GM21576 (cell line): ENCODE measurements around the gene RWDD4.

Experiments used
- ATAC-seq: cut with Tn5 transposase; IDR thresholded peaks from one replicate; pipeline ENCODE4 v1.9.1; 2021; ENCODE audit warnings: mild to moderate bottlenecking, moderate library complexity; ENCODE audit not compliant: unreplicated experiment

The RWDD4 gene

DNA sequence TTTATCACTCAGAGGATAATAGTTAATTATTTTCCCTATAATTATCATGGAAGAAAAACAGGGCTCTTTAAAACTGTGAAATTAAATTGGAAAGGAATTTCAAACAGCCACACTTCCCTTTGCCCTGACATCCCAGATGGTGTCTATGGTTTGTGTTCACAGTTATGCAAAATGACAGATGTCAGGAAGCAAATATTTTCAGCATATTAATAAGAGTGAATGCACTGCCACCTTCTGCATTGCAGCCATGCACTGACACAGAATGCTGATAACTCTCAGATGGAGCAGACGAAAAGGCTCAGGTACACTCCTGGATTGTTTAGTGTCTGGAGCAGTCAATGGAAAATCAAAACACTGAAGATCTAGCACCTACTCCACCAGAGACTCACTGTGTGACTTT is 57.6 kb downstream of the RWDD4 start:
- no peak for ATAC-seq

DNA sequence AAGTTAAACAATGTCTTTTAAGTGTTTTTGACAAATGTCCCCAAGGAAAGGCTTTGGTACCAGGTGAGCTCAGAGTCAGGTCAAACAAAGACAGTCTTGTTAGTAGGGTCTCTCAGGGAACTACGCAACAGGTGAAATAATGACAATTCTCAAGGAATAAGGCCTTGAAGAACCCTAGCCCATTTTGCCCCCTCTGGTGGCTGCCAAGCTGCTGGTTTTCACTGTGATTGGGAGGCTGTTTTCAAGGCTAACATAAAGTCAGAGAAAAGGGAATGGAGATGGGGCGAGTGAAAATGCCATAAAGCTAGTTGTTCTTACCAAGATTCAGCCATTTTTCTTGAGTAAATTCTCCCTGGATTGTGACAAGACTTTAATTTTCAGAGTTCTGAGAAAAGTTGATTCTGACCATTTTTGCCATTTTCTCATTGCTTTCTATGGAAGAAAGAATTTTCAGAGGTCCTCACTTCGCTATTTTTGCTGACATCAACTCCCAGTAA is 58.7 kb downstream of the RWDD4 start:
- ATAC-seq, result no peak

- ATAC-seq, result peak; percentile 71
Observed at GRCh38 chr4:183599690-183600089, 59.3 kb downstream of the RWDD4 start.

- ATAC-seq, result no peak
Observed at GRCh38 chr4:183599284-183599683, 59.7 kb downstream of the RWDD4 start.

DNA sequence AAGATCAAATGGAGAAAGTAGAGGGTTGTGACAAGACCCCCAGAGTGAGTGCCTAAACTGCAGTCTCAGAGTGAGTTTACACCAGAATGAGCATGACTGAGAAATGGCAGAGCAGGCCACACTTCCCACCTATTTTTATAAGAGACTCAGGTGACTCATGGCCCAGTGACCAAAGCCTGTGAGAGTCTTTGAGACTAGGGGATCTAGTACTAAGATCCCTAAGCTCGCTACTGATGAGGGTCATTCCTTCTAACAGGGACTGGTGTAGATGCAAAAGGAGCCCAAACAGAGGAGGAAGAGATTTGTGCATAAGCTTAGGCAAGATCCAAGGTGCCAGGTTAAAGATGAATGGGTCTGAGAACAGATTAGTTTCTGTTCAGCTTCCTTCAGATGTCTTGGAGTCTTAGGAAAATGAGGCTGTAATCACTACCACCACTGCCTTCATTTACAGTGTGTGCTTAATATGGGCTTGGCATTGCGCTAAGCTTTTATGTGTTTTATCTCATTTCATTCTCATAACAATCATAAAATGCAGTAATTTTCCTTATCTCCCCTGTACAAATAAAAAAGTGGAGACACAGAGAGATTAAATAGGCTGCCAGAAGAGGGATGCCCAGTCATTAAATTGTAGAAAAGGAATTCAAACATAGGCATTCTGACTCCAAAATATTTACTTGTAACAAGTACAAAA is 62.8 kb downstream of the RWDD4 start:
- ATAC-seq, result no peak

GRCh38 chr4:183594823-183595222 is 64.2 kb downstream of the RWDD4 start:
- no peak for ATAC-seq

DNA sequence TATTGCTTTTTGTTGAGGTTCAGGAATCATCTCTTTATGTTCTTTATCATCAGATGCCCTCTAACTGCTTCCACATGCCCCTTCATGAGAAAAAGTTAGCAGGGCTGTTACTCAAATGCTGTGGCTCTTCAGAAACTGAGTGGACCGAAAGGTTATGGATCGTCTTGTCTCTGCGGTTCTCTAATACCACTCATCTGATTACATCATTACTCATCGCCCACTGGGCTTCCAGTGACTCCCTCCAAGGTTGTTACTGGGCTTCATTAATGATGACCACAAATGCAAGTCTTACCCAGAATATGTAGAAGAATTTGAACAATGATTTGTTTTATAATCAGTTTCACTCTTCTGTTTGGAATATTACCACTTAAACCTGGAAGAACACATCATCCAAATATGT is 67.7 kb downstream of the RWDD4 start:
- ATAC-seq, result no peak
